Measurements from ENCODE around the gene MCF2L2.

Gene MCF2L2

DNA sequence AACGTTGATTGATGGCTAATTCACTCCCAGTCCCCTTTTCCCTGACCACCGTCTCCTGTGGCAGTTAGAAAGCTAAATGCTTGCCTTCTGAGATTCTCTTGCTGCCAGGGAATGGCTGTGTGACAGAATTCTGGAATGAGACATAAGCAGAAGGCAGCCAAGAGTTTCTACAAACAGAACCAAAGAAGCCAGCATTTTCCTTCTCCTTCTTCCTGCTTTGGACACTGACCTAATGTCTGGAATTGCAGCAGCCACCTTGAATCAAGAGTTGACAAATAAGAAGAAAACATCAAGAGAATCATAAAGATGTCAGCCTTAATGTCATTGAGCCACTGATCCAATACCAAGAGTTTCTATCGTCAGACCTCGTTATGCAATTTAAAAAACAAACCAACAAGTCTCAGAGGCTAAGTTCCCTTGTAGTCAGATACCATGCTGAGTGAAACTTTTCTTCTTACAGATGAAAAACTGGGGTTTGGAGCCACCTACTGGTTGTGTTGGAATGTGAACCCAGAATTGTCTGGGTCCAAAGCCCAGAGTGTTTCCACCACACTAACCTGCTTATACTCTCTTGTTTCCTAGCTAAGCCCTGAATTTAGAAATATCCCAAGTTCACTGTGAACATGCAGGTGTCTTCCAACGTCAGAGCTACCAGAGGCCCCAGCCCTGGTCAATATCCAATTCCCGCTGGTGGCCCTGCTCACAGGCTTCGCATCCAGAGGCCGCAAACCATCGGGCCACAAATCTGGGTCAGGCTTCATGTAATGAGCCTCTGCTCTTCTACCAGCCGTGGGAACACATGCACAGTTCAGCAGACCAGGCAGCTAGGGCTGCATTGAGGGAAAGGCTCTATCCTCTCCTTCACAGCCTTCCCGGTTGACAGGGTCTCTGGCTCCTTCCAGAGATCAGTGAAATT, 42.5 kb downstream of the MCF2L2 start:
- no peak for TF ChIP-seq ZFX (IDR thresholded peaks at IDR 0.05; ENCODE audit: borderline replicate concordance)
- TF ChIP-seq, protein P1, sequence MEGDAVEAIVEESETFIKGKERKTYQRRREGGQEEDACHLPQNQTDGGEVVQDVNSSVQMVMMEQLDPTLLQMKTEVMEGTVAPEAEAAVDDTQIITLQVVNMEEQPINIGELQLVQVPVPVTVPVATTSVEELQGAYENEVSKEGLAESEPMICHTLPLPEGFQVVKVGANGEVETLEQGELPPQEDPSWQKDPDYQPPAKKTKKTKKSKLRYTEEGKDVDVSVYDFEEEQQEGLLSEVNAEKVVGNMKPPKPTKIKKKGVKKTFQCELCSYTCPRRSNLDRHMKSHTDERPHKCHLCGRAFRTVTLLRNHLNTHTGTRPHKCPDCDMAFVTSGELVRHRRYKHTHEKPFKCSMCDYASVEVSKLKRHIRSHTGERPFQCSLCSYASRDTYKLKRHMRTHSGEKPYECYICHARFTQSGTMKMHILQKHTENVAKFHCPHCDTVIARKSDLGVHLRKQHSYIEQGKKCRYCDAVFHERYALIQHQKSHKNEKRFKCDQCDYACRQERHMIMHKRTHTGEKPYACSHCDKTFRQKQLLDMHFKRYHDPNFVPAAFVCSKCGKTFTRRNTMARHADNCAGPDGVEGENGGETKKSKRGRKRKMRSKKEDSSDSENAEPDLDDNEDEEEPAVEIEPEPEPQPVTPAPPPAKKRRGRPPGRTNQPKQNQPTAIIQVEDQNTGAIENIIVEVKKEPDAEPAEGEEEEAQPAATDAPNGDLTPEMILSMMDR (IDR thresholded peaks at IDR 0.05), result peak; percentile 72
- no peak overlapping the region for H3K27ac ChIP-seq

DNA sequence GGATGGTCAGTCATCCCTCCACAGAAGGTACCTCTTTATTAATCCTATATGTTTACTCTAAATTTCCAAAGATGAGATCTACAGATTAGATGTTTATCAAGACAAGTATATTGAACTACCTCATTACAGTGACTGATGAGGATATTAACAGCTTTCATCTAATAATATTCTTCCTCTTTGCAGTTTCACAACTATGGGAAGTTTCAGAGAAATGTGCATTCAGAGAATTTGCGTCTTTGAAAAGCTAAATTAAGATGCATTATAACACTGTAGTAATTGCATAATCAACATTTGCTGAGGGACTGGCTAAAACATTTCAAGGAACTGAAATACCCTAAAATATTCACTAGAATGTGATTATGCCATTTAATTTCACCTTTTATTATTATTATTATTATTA, 46.7 kb downstream of the MCF2L2 start:
- no peak overlapping the region for H3K27ac ChIP-seq
- TF ChIP-seq ZFX (IDR thresholded peaks at IDR 0.05; ENCODE audit: borderline replicate concordance), result no peak
- TF ChIP-seq, protein P1 (IDR thresholded peaks at IDR 0.05), result no peak

DNA sequence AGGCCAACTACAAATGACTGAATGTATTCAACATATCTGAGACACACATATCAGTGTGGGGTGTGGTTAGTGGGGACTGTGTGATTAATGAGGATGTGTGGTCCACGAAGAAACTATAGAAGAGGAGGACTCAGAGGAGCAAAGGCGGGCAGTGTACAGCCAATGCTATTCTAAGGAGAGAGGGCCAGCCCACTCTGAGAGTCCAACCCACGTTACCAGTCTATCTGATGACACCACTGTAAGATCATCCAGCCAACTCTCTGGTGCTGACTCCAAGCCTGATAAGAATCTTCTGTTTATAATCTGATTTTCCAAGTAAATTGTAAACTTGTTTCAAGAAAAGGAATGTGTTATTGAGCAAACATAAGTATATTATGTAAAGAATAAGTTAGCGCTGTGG, 47.2 kb downstream of the MCF2L2 start:
- TF ChIP-seq ZFX (IDR thresholded peaks at IDR 0.05; ENCODE audit: borderline replicate concordance), result no peak
- TF ChIP-seq, protein P1 (IDR thresholded peaks at IDR 0.05), result no peak
- H3K27ac ChIP-seq, result no peak overlapping the region

DNA sequence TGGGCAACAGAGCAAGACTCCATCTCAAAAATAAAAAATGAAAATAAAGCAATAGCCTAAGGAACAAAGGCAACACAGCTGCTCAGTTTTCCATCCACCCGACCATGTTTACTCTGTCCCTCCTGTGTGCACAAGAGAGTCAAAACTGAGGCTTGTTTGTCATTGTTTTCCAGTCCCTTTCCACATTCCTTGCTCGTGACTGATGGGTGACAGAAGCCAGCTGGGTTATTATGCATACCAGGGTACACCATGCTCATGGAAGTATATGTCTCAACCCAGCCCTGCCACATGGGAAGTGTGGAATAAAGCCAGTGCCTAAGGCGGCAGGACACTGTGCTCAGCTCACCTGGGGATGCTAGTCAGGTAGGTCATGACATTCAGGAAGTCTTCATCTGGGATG, 49.5 kb downstream of the MCF2L2 start:
- H3K27ac ChIP-seq, result no peak overlapping the region
- TF ChIP-seq, protein P1 (IDR thresholded peaks at IDR 0.05), result no peak
- no peak for TF ChIP-seq ZFX (IDR thresholded peaks at IDR 0.05; ENCODE audit: borderline replicate concordance)

DNA sequence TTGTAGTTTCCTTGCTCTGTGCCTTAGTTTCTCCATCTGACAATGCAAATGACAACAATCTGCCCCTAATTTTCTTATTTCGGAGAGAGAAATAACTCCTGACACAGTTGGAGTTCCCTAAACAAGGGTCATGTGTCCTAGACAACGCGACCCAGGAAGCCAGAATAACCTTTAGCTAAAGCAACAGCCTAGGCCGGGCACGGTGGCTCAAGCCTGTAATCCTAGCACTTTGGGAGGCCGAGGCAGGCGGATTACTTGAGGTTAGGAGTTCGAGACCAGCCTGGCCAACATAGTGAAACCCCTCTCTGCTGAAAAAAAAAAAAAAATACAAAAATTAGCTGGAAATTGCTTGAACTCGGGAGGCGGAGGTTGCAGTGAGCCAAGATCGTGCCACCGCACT, 49.9 kb downstream of the MCF2L2 start:
- TF ChIP-seq ZFX (IDR thresholded peaks at IDR 0.05; ENCODE audit: borderline replicate concordance), result no peak
- TF ChIP-seq, protein P1 (IDR thresholded peaks at IDR 0.05), result no peak
- no peak overlapping the region for H3K27ac ChIP-seq

DNA sequence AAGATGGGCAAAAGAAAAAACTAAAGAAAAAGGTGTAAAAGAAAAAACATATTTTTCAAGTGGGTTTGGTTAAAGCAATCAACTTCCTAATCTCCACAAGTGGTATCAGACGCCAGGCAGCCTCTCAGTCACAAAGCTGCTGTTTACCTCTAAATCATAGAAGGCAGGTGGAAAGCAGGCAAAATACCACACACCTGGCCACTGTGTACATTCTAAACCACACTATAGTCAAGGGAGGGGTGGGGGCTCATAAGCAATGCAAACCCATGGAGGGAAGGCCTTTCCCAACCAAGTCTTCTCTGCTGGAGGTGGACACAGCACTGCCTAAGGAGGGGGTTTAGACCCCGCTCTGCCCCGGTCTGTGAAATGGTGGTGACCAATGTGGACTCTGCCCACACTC, 50.4 kb downstream of the MCF2L2 start:
- TF ChIP-seq ZFX (IDR thresholded peaks at IDR 0.05; ENCODE audit: borderline replicate concordance), result no peak
- TF ChIP-seq, protein P1 (IDR thresholded peaks at IDR 0.05), result no peak
- H3K27ac ChIP-seq, result no peak overlapping the region

DNA sequence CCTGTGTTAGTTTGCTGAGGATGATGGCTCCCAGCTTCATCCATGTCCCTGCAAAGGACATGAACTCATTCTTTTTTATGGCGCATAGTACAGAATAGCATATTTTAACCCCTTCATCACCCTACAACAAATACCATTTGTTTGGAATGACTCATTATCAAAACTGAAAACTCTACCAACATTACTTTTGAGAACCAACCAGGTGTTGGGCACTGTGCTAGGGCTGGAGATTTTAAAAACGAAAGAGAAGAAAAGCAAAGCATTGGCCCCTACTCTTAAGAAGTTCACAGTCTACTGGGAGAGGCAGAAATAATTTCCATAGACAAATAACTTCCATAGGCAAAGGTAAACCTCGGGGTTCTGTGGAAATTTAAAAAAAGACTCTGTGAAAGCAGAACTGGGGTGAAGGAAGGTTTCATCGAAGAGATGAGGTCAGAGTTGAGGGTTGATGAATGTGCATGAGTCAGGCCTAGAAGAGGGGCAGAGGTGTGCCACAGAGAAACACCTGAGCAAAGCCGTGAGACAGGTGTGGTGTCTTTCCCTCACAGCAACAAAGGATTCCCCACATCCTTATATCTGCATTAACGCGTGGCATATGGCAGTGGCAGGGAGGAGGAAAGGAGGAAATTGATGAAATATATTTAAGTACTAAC, 51.0 kb downstream of the MCF2L2 start:
- H3K27ac ChIP-seq, result no peak overlapping the region
- no peak for TF ChIP-seq ZFX (IDR thresholded peaks at IDR 0.05; ENCODE audit: borderline replicate concordance)
- TF ChIP-seq, protein P1 (IDR thresholded peaks at IDR 0.05), result no peak

Measured in 22Rv1 (cell line).